Type B pancreatic cell (in vitro differentiated cells): Measurements from ENCODE around the gene DDN. TPM values are rescaled to one million over a fixed set of nuclear protein-coding genes. Genes with fewer than 3 reads are reported as not detected.

Experiments used
- DNase-seq: peaks from one replicate; pipeline ENCODE4 v3.0.0; 2021; ENCODE audit warnings: mixed read lengths; ENCODE audit not compliant: unreplicated experiment; ENCODE audit errors: extremely low spot score
- H3K27ac Mint-ChIP-seq: 2 replicates; pipeline ENCODE4 v1.8.0; 2021; ENCODE audit warnings: mild to moderate bottlenecking, mixed read lengths
- H3K27me3 Mint-ChIP-seq: 2 replicates; pipeline ENCODE4 v1.8.0; 2021; ENCODE audit warnings: mixed read lengths
- H3K36me3 Mint-ChIP-seq: 2 replicates; pipeline ENCODE4 v1.8.0; 2021; ENCODE audit warnings: mixed read lengths
- H3K4me1 Mint-ChIP-seq: one replicate; pipeline ENCODE4 v1.8.0; 2021; ENCODE audit warnings: mixed read lengths; ENCODE audit not compliant: unreplicated experiment
- H3K4me3 Mint-ChIP-seq: 2 replicates; pipeline ENCODE4 v1.8.0; 2021; ENCODE audit warnings: mild to moderate bottlenecking, mixed read lengths
- H3K9me3 Mint-ChIP-seq: 2 replicates; pipeline ENCODE4 v1.8.0; 2021; ENCODE audit warnings: mixed read lengths
- CTCF ChIP-seq: fragments of 200-600 bp; sonication (generic); conservative IDR thresholded peaks from 2 replicates; pipeline ENCODE4 v1.5.0; 2021; ENCODE audit warnings: antibody characterized with exemption, mild to moderate bottlenecking
- total RNA-seq: library from RNA; stranded (reverse); gene quantifications from 2 replicates; pipeline ENCODE4 v1.2.1, GENCODE V29; 2021; ENCODE audit warnings: low replicate concordance

Gene DDN
- total RNA-seq, 1 donor from 2014 or later = 8.8 TPM

GRCh38 chr12:49033611-49034285 is 34.6 kb upstream of the DDN start:
- Mint-ChIP-seq H3K36me3 (peaks cover 10% of the 10 kb centered on the region), H3K4me3 (no peak overlapping the region), H3K4me1 (no peaks in the 10 kb centered on the region), H3K9me3 (no peaks in the 10 kb centered on the region), H3K27me3 (no peaks in the 10 kb centered on the region), H3K27ac (no peak overlapping the region)
- TF ChIP-seq CTCF = no peak
- no peak for DNase-seq

DNA sequence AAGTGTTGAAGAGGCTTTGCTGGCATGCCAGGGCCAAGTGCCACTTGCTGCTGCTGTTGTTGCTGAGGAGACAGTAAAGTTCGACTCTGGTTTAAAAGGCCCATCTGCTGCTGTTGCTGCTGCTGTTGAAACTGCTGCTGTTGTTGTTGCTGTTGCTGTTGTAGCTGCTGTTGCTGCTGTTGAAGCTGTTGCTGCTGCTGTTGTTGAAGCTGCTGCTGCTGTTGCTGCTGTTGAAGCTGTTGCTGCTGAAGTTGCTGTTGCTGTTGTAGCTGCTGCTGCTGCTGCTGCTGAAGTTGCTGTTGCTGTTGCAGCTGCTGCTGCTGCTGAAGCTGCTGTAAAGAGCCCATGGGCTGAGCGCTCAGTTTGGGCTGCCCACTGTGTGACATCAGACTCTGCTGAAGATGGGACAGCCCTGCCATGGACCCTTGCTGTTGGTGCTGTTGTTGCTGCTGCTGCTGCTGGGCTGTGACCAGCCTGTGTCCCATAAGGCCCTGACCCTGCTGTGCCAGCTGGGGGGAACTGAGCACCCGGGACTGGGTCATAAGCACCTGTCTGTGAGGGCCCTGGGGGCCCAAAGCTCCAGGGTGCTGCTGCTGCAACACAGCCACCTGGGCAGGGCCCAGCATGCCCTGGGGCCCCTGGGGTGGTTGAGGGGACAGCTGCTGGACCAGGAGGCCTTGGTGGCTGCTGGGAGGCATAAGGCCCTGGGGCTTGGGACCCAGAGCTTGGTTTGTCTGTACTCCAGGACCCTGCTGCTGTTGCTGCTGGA is 33.7 kb upstream of the DDN start:
- DNase-seq = no peak
- Mint-ChIP-seq H3K27me3 (no peaks in the 10 kb centered on the region), H3K9me3 (no peaks in the 10 kb centered on the region), H3K36me3 (peaks cover 9% of the 10 kb centered on the region), H3K4me1 (no peaks in the 10 kb centered on the region), H3K27ac (no peak overlapping the region), H3K4me3 (no peak overlapping the region)
- no peak for TF ChIP-seq CTCF

DNA sequence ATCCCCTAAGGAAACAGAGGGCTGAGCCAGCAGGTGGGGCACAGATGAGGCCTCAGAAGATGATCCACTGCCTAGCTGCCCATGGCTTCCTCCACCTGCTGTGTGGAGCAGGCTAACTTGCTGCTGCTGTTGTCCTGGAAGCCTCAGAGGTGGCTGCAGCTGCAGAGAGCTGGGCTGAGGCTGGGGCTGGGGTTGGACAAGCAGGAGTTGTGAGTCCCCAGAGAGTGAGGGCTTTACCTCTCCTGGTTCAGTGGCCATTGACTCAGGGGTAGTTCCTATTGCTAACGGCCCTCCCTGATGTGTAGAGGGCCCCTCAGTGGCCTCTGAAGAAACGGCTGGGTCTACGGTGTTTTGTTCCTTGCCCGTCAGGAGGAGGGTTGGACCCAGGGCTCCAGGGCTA is 33.1 kb upstream of the DDN start:
- no peak for TF ChIP-seq CTCF

GRCh38 chr12:49031573-49032161 is 32.5 kb upstream of the DDN start:
- Mint-ChIP-seq H3K4me1 (no peaks in the 10 kb centered on the region), H3K27me3 (no peaks in the 10 kb centered on the region), H3K27ac (no peak overlapping the region), H3K9me3 (no peaks in the 10 kb centered on the region), H3K4me3 (no peak overlapping the region), H3K36me3 (peaks cover 7% of the 10 kb centered on the region)
- TF ChIP-seq CTCF = no peak
- no peak for DNase-seq

More for the DNA sequence above, 33.1 kb upstream of the DDN start:
- H3K36me3 Mint-ChIP-seq = peaks cover 9% of the 10 kb centered on the region
- no peak for DNase-seq
- no peaks in the 10 kb centered on the region for H3K4me1 Mint-ChIP-seq
- no peaks in the 10 kb centered on the region for H3K27me3 Mint-ChIP-seq
- H3K4me3 Mint-ChIP-seq = no peak overlapping the region
- no peak overlapping the region for H3K27ac Mint-ChIP-seq
- H3K9me3 Mint-ChIP-seq = no peaks in the 10 kb centered on the region

- H3K27ac Mint-ChIP-seq = no peak overlapping the region
- no peaks in the 10 kb centered on the region for H3K4me1 Mint-ChIP-seq
- no peaks in the 10 kb centered on the region for H3K27me3 Mint-ChIP-seq
- DNase-seq = no peak
- TF ChIP-seq CTCF = no peak
- H3K36me3 Mint-ChIP-seq = peaks cover 6% of the 10 kb centered on the region
- no peaks in the 10 kb centered on the region for H3K9me3 Mint-ChIP-seq
- H3K4me3 Mint-ChIP-seq = no peak overlapping the region
Measured at GRCh38 chr12:49030714-49031572, 31.8 kb upstream of the DDN start.
